Measurements from ENCODE around the gene TPGS2. TPM values are rescaled to one million over a fixed set of nuclear protein-coding genes. Genes with fewer than 3 reads are reported as not detected.

Gene TPGS2
- total and polyA plus RNA-seq, 2 of the 13 experiments (the other 11 are each of a cell fraction or from before 2014, with no cell fraction given), result 73.3 to 137 TPM

DNA sequence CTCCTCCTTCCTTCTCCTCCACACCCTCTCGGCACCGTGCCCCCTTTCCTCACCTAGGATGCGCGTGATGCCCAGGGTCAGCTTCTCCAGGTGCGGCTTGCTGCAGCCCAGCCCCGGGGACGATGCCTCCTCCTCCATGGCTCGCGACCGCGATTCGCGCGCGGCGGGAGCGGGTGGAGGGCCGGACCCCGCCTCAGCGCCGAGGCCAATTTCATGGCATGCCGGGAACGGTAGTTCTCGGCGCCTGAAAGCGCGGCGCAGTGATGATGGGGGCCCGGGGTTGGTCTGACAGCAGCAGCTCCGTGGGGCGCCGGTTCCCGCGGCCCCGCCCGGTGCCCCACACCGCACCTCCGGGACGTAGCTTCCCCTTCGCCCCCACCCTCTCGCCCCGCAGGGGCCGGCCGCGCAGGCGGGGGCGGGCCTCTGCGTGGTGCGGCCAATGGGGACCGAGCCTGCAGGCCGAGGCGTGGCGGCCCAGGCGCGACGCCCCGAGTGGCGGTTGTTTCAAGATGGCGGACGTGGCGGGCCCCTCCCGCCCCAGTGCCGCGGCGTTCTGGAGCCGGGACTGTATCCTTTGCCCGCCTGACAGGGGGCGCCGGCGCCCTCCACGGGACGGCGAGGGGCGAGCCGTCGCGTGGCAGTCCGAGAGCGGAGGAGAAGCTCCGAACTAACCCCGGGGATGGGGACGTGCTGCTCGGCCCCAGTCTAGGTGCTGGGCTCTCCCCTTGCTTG lies at the start of gene TPGS2, which contains the start of gene KIAA1328 (continued):
- TF ChIP-seq, protein P1, sequence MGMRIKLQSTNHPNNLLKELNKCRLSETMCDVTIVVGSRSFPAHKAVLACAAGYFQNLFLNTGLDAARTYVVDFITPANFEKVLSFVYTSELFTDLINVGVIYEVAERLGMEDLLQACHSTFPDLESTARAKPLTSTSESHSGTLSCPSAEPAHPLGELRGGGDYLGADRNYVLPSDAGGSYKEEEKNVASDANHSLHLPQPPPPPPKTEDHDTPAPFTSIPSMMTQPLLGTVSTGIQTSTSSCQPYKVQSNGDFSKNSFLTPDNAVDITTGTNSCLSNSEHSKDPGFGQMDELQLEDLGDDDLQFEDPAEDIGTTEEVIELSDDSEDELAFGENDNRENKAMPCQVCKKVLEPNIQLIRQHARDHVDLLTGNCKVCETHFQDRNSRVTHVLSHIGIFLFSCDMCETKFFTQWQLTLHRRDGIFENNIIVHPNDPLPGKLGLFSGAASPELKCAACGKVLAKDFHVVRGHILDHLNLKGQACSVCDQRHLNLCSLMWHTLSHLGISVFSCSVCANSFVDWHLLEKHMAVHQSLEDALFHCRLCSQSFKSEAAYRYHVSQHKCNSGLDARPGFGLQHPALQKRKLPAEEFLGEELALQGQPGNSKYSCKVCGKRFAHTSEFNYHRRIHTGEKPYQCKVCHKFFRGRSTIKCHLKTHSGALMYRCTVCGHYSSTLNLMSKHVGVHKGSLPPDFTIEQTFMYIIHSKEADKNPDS (CRISPR knock-in tag; IDR thresholded peaks at IDR 0.05), result peak; percentile 75; the same call in 1 of the 2 replicates
- TF ChIP-seq ZNF441 (CRISPR knock-in tag; IDR thresholded peaks at IDR 0.05; ENCODE audit: borderline replicate concordance), result peak; percentile 49; the same call in 1 of the 2 replicates
- peak; percentile 48; the same call in 1 of the 2 replicates for TF ChIP-seq ZNF792 (CRISPR knock-in tag; IDR thresholded peaks at IDR 0.05)
- peak; percentile 41; the same call in 1 of the 2 replicates for TF ChIP-seq ZNF768 (CRISPR knock-in tag; IDR thresholded peaks at IDR 0.05)
- peak; percentile 96 for TF ChIP-seq KDM1A (CRISPR knock-in tag; IDR thresholded peaks at IDR 0.05)
- TF ChIP-seq PITX1 (CRISPR knock-in tag; IDR thresholded peaks at IDR 0.05), result peak; percentile 66; the same call in 1 of the 2 replicates
- TF ChIP-seq SP2 (CRISPR knock-in tag; IDR thresholded peaks at IDR 0.05), result peak; percentile 80
- no peak for TF ChIP-seq EHMT2 (IDR thresholded peaks at IDR 0.05; ENCODE audit: borderline replicate concordance, low read depth, low read length)
- peak; percentile 89 for TF ChIP-seq HDAC1 (CRISPR knock-in tag; IDR thresholded peaks at IDR 0.05)
- TF ChIP-seq, protein P2, sequence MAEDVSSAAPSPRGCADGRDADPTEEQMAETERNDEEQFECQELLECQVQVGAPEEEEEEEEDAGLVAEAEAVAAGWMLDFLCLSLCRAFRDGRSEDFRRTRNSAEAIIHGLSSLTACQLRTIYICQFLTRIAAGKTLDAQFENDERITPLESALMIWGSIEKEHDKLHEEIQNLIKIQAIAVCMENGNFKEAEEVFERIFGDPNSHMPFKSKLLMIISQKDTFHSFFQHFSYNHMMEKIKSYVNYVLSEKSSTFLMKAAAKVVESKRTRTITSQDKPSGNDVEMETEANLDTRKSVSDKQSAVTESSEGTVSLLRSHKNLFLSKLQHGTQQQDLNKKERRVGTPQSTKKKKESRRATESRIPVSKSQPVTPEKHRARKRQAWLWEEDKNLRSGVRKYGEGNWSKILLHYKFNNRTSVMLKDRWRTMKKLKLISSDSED (CRISPR knock-in tag; IDR thresholded peaks at IDR 0.05), result 0 out of 2 replicates have a peak, but pooled peaks have one; percentile 34
- peak; percentile 49; the same call in 1 of the 2 replicates for TF ChIP-seq ZNF138 (CRISPR knock-in tag; IDR thresholded peaks at IDR 0.05; ENCODE audit: low read depth)
- TF ChIP-seq, protein P3, sequence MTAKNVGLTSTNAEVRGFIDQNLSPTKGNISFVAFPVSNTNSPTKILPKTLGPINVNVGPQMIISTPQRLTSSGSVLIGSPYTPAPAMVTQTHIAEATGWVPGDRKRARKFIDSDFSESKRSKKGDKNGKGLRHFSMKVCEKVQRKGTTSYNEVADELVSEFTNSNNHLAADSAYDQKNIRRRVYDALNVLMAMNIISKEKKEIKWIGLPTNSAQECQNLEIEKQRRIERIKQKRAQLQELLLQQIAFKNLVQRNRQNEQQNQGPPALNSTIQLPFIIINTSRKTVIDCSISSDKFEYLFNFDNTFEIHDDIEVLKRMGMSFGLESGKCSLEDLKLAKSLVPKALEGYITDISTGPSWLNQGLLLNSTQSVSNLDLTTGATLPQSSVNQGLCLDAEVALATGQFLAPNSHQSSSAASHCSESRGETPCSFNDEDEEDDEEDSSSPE (CRISPR knock-in tag; IDR thresholded peaks at IDR 0.05), result peak; percentile 89; the same call in 1 of the 2 replicates
- peak; percentile 70 for TF ChIP-seq SKI (IDR thresholded peaks at IDR 0.05; ENCODE audit: partially characterized antibody)
- TF ChIP-seq STAG1 (CRISPR knock-in tag; IDR thresholded peaks at IDR 0.05), result 0 out of 2 replicates have a peak, but pooled peaks have one; percentile 4
- TF ChIP-seq EEA1 (CRISPR knock-in tag; IDR thresholded peaks at IDR 0.05; ENCODE audit: borderline replicate concordance), result peak; percentile 93
- no peak for TF ChIP-seq ZNF225 (CRISPR knock-in tag; IDR thresholded peaks at IDR 0.05)
- TF ChIP-seq, protein P4, sequence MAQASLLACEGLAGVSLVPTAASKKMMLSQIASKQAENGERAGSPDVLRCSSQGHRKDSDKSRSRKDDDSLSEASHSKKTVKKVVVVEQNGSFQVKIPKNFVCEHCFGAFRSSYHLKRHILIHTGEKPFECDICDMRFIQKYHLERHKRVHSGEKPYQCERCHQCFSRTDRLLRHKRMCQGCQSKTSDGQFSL (CRISPR knock-in tag; IDR thresholded peaks at IDR 0.05), result peak; percentile 19; the same call in 1 of the 2 replicates
- TF ChIP-seq, protein P5, sequence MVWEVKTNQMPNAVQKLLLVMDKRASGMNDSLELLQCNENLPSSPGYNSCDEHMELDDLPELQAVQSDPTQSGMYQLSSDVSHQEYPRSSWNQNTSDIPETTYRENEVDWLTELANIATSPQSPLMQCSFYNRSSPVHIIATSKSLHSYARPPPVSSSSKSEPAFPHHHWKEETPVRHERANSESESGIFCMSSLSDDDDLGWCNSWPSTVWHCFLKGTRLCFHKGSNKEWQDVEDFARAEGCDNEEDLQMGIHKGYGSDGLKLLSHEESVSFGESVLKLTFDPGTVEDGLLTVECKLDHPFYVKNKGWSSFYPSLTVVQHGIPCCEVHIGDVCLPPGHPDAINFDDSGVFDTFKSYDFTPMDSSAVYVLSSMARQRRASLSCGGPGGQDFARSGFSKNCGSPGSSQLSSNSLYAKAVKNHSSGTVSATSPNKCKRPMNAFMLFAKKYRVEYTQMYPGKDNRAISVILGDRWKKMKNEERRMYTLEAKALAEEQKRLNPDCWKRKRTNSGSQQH (CRISPR knock-in tag; IDR thresholded peaks at IDR 0.05; ENCODE audit: low read depth), result peak; percentile 69; the same call in 1 of the 2 replicates
- TF ChIP-seq NONO (IDR thresholded peaks at IDR 0.05), result no peak
- peak; percentile 95 for TF ChIP-seq NONO (CRISPR knock-in tag; conservative IDR thresholded peaks at IDR 0.05)
- peak; percentile 82; the same call in 1 of the 2 replicates for TF ChIP-seq ZNF607 (CRISPR knock-in tag; IDR thresholded peaks at IDR 0.05; ENCODE audit: borderline replicate concordance)
- 0 out of 2 replicates have a peak, but pooled peaks have one; percentile 25 for TF ChIP-seq ZNF33B (CRISPR knock-in tag; IDR thresholded peaks at IDR 0.05)
- TF ChIP-seq, protein P6, sequence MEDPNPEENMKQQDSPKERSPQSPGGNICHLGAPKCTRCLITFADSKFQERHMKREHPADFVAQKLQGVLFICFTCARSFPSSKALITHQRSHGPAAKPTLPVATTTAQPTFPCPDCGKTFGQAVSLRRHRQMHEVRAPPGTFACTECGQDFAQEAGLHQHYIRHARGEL (CRISPR knock-in tag; IDR thresholded peaks at IDR 0.05), result no peak
